Subcutaneous abdominal adipose tissue (tissue), 5 donors: ENCODE results near the gene UBN2.
A peak's percentile ranks its signal among the peaks of the same experiment; 100 is the strongest.

Experiments used
- H3K27ac ChIP-seq: one replicate; pipeline ENCODE4 v1.7.0; 2013; ENCODE audit warnings: low read depth, mild to moderate bottlenecking, inconsistent platforms, low read length, moderate library complexity
- H3K27me3 ChIP-seq, 5 donors: one replicate each; pipeline ENCODE4 v1.7.0; 2013; ENCODE audit warnings: low read length in 5 of 5, inconsistent platforms in 1 of 5; ENCODE audit not compliant: control insufficient read depth in 5 of 5, insufficient read depth in 4 of 5
- H3K36me3 ChIP-seq, 5 donors: one replicate each; pipeline ENCODE4 v1.7.0; 2013; ENCODE audit warnings: low read length in 5 of 5; ENCODE audit not compliant: control insufficient read depth in 5 of 5, insufficient read depth in 5 of 5
- H3K4me1 ChIP-seq, 5 donors: one replicate each; pipeline ENCODE4 v1.7.0; 2013; ENCODE audit warnings: low read length in 5 of 5, mild to moderate bottlenecking in 3 of 5, moderate library complexity in 1 of 5; ENCODE audit not compliant: control insufficient read depth in 5 of 5, insufficient read depth in 5 of 5
- H3K4me3 ChIP-seq, 5 donors: one replicate each; pipeline ENCODE4 v1.7.0; 2013; ENCODE audit warnings: low read length in 5 of 5, low read depth in 1 of 5
- H3K9ac ChIP-seq, 5 donors: one replicate each; pipeline ENCODE4 v1.7.0; 2013; ENCODE audit warnings: low read length in 5 of 5, mild to moderate bottlenecking in 4 of 5, moderate library complexity in 3 of 5
- H3K9me3 ChIP-seq, 5 donors: one replicate each; pipeline ENCODE4 v1.7.0; 2013; ENCODE audit warnings: low read length in 5 of 5; ENCODE audit not compliant: control insufficient read depth in 5 of 5
- donor health status: healthy.
- donor health status: healthy.
- donor health status: healthy.
- donor health status: healthy.
- donor health status: healthy.

UBN2 gene

GRCh38 chr7:139230484-139230773 lies 608 bp upstream of the UBN2 start:
- Histone ChIP-seq H3K36me3 (no peaks in the 10 kb centered on the region), H3K4me1 (peaks cover 3 to 24% (median 21%) of the 10 kb centered on the region in 5 donors), H3K4me3 (peak overlapping the region; percentile 71 to 100 (median 98)), H3K27me3 (no peaks in the 10 kb centered on the region), H3K9me3 (no peaks in the 10 kb centered on the region), H3K9ac (peak overlapping the region; percentile 56 to 98 (median 93)), H3K27ac (peak overlapping the region; percentile 88)

DNA sequence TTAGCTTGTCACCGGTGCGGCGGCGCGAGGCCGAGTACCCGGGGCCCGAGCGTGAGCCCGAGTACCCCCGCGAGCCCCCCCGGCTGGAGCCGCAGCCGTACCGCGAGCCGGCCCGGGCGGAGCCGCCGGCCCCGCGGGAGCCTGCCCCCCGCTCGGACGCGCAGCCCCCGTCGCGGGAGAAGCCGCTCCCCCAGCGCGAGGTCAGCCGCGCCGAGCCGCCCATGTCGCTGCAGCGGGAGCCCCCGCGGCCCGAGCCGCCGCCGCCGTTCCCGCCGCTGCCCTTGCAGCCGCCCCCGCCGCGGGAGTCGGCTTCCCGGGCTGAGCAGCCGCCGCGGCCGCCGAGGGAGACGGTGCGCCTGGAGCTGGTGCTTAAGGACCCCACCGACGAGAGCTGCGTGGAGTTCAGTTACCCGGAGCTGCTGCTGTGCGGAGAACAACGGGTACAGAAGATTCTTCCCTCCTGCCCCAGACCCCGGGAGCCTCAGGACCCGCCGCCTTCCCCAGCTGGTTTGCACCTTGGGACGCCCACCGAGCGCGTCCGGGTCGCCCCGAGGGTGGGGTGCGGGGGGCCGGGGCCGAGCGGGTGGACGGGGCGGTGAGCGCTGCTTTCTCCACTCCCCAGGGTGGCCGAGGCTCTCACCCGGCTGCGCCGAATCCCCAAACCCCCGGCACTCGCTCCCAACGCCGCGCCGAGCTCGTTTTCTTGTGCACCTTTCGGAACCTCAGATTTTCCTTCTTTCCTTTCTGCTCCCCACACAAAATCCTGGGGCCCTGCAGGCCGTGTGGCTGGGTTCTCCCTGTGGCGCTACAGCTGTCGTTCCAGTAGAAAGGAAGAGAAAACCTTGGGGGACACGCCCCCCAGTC lies 708 bp downstream of the UBN2 start:
- Histone ChIP-seq H3K27me3 (no peaks in the 10 kb centered on the region), H3K9ac (peak overlapping the region; percentile 38 to 98 (median 93)), H3K36me3 (peaks cover 0 to under 1% (median 0%) of the 10 kb centered on the region in 5 donors), H3K4me1 (peaks cover 3 to 24% (median 21%) of the 10 kb centered on the region in 5 donors), H3K4me3 (peak overlapping the region; percentile 78 to 100 (median 98)), H3K9me3 (no peaks in the 10 kb centered on the region), H3K27ac (peak overlapping the region; percentile 88)

GRCh38 chr7:139232377-139232717 lies 1.3 kb downstream of the UBN2 start:
- H3K9ac ChIP-seq, result peak overlapping the region in 4 of 5 donors; percentile 77 to 98 (median 86)
- H3K4me1 ChIP-seq, result peaks cover 3 to 24% (median 21%) of the 10 kb centered on the region in 5 donors
- H3K9me3 ChIP-seq, result no peaks in the 10 kb centered on the region
- peak overlapping the region; percentile 78 to 100 (median 98) for H3K4me3 ChIP-seq
- no peaks in the 10 kb centered on the region for H3K27me3 ChIP-seq
- H3K36me3 ChIP-seq, result peaks cover under 1 to 3% (median 1%) of the 10 kb centered on the region in 5 donors
- peak overlapping the region; percentile 49 for H3K27ac ChIP-seq

DNA sequence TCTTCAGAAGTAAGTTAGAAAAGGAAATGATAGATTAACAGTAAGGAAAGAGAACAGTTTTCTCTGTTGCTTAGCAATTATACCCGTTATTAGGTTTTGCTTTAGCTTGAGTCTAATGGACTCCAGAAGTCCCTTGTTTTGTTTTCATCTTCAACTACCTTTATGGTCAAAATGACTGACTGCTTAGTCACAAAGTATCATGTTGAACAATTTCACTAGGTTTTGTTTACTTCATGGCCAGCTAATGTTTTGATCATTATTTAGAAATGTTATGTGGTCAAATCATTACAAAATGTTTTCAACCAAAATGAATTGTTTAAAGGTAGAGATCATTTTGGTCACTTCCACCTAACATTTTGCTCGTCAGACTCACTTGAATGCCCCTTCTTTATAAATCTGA lies 1.9 kb downstream of the UBN2 start:
- Histone ChIP-seq H3K36me3 (peaks cover 6 to 9% (median 7%) of the 10 kb centered on the region in 5 donors), H3K27me3 (no peaks in the 10 kb centered on the region), H3K9ac (peak overlapping the region in 2 of 5 donors; percentile 25 to 98), H3K4me1 (peaks cover 3 to 24% (median 21%) of the 10 kb centered on the region in 5 donors), H3K4me3 (peak overlapping the region in 1 of 5 donors; percentile 98), H3K27ac (no peak overlapping the region), H3K9me3 (no peaks in the 10 kb centered on the region)

DNA sequence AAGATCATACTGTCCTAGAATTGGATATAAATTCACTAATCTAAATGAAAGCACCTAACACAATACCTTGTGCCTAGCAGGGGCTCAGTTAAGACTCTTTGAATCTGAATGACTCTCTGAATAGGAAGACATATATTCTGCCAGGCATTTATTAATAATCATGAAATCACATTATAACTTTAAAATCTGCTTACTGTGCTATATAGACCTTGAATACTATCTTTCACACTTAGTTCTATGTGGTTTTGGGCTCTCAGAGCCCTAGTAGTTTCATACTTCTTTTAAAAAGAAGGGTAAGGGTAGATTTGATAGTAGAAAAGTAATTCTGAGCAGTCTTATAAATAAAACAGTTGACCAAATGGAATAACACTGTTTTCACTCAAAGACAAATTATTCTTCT lies 10.2 kb downstream of the UBN2 start:
- Histone ChIP-seq H3K27me3 (no peaks in the 10 kb centered on the region), H3K4me1 (no peaks in the 10 kb centered on the region), H3K27ac (no peak overlapping the region), H3K4me3 (no peak overlapping the region), H3K36me3 (peaks cover 20 to 55% (median 32%) of the 10 kb centered on the region in 5 donors), H3K9ac (no peak overlapping the region), H3K9me3 (no peaks in the 10 kb centered on the region)

DNA sequence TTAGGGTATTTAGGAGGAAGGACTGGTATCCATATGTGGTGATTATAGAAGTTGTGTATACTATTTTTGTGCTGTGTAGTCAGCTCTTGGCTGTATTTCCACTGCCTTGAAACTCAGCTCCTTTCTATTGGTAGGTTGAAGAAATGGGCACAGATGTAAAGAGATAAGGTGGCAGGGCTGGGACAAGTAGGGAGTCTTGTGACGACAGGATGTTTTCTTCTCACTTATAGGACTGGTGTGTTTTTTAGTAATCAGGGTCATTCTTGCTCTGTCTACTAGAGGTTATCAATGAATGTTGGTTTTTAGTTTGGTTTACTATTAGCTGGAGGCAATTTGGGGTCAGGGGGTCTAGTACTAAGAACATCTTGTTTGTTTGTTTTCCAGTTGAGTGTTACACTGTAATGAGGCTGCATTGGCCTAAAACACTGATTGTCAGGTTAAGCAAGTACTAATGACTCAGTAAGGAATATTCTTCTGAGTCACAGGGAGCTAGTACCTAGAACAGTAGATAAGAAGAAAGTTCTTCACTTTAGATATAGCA lies 11.8 kb downstream of the UBN2 start:
- peaks cover 17 to 57% (median 30%) of the 10 kb centered on the region in 5 donors for H3K36me3 ChIP-seq
- no peaks in the 10 kb centered on the region for H3K9me3 ChIP-seq
- H3K4me1 ChIP-seq, result no peaks in the 10 kb centered on the region
- H3K4me3 ChIP-seq, result no peak overlapping the region
- no peak overlapping the region for H3K27ac ChIP-seq
- H3K9ac ChIP-seq, result no peak overlapping the region
- H3K27me3 ChIP-seq, result no peaks in the 10 kb centered on the region

DNA sequence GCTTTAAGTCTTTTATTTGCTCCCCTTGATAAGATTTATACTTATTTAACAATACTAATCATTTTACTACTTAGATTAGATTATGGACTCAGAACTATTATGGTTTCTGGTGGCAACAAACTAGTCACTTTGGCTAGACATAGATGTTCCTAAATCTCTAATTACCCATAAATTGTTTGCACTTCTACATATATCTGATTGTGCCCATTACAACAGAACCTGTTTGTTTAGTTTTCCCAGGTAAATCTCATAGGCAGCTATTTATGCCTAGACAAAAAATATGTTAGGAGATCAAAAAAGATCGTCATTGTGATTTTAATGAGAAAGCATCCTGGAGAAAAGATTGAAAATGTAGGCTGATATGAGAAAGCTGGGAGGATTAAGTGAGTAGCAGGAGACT lies 14.4 kb downstream of the UBN2 start:
- H3K4me3 ChIP-seq, result no peak overlapping the region
- peaks cover 25 to 63% (median 39%) of the 10 kb centered on the region in 5 donors for H3K36me3 ChIP-seq
- no peak overlapping the region for H3K27ac ChIP-seq
- no peak overlapping the region for H3K9ac ChIP-seq
- H3K27me3 ChIP-seq, result no peaks in the 10 kb centered on the region
- no peaks in the 10 kb centered on the region for H3K4me1 ChIP-seq
- H3K9me3 ChIP-seq, result no peaks in the 10 kb centered on the region

DNA sequence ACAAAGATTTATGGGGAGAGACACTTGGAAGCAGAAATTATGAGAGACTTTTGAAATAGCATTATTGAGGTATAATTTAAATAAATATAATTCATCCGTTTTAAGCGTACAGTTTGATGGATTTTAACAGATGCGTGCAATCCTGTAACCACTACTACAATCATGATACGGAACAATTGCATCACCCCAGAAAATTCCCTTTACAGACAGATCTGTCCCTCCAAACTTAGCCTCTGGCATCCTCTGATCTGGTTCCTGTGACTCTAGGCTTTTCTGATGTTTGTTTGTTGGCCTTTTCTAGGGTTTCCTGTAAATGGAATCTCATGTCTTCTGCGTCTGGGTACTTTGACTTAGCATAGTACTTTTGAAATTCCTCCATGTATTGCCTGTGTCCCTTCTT lies 15.5 kb downstream of the UBN2 start:
- Histone ChIP-seq H3K27ac (no peak overlapping the region), H3K9me3 (no peaks in the 10 kb centered on the region), H3K27me3 (no peaks in the 10 kb centered on the region), H3K4me1 (no peaks in the 10 kb centered on the region), H3K36me3 (peaks cover 30 to 61% (median 35%) of the 10 kb centered on the region in 5 donors), H3K9ac (no peak overlapping the region), H3K4me3 (no peak overlapping the region)

DNA sequence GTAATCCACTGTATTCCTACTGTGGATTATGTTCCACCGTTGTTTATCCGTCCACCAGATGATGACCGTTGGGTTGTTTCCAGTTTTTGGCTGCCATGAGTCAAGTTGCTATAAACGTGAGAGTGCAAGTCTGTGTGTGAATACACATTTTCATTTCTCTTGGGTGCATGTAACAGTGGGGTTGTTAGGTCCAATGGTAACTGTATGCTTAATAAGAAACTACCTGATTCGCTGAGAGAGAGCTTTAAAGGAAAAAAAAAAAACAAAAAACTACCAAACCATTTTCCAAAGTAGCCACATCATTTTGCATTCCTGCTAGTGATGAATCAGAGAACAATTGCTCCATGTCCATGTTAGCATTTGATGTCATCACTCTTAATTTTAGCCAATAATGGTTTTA lies 15.9 kb downstream of the UBN2 start:
- Histone ChIP-seq H3K27me3 (no peaks in the 10 kb centered on the region), H3K9me3 (no peaks in the 10 kb centered on the region), H3K4me3 (no peak overlapping the region), H3K9ac (no peak overlapping the region), H3K4me1 (no peaks in the 10 kb centered on the region), H3K27ac (no peak overlapping the region), H3K36me3 (peaks cover 30 to 65% (median 39%) of the 10 kb centered on the region in 5 donors)

GRCh38 chr7:139249179-139249810 lies 18.3 kb downstream of the UBN2 start:
- Histone ChIP-seq H3K4me1 (no peaks in the 10 kb centered on the region), H3K9ac (no peak overlapping the region), H3K27me3 (no peaks in the 10 kb centered on the region), H3K4me3 (no peak overlapping the region), H3K27ac (no peak overlapping the region), H3K9me3 (no peaks in the 10 kb centered on the region), H3K36me3 (peaks cover 34 to 70% (median 57%) of the 10 kb centered on the region in 5 donors)
